Fibroblast of pulmonary artery (primary cell): ENCODE results near the gene AQP9.
A peak's percentile ranks its signal among the peaks of the same experiment; 100 is the strongest.
"Not testable (repeated sequence)": the region's sequence is repeated elsewhere in the genome, so short reads cannot be mapped to it uniquely, and the experiment has no call there.

Source experiments
- DNase-seq: peaks from one replicate; pipeline ENCODE4 v3.0.0-alpha.2; 2010; ENCODE audit warnings: low read depth
- H3K4me3 ChIP-seq: replicated peaks from 2 replicates; pipeline ENCODE4 v1.5.1; 2011; ENCODE audit warnings: low read depth, mild to moderate bottlenecking, control low read depth, low read length, moderate library complexity
- TF ChIP-seq, protein P1 (sequence below): IDR thresholded peaks from 2 replicates; pipeline ENCODE4 v1.5.1; 2011; ENCODE audit warnings: mild to moderate bottlenecking, control low read depth, low read length, inconsistent platforms; ENCODE audit errors: missing control alignments

Gene AQP9

DNA sequence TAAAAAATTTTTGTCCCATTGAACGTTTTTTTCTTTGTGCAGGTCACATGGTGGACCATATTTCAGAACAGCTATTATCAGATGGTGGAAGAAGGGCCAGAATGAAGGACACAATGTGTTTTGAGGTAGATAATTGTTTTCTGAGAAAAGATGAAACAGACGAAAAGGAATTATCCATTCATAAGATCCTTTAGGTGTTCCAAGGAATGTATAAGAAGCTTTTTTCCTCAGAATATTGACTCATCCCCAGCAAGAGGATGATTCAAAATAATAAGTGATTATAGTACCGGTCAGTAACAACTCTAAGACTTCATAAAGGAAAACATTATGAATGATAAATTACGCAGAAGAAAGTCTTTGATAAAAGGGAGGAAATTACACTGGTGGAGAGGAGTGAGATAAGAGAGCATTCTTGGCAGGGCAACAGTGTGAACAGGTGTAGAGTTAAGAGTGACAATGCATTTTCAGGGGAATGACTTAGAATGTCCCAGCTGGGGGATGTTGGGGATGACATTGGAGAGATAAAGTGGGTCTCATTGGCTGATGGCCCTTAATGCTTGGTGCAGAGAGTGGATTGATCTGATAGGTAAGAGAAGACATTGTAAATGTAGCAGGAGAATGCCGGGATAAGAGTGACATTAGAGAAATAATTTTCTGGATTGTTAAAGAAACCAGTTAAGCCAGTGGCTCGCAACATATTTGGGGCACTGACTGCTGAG is 27.0 kb upstream of the AQP9 start:
- H3K4me3 ChIP-seq, result no peak overlapping the region
- TF ChIP-seq, protein P1, sequence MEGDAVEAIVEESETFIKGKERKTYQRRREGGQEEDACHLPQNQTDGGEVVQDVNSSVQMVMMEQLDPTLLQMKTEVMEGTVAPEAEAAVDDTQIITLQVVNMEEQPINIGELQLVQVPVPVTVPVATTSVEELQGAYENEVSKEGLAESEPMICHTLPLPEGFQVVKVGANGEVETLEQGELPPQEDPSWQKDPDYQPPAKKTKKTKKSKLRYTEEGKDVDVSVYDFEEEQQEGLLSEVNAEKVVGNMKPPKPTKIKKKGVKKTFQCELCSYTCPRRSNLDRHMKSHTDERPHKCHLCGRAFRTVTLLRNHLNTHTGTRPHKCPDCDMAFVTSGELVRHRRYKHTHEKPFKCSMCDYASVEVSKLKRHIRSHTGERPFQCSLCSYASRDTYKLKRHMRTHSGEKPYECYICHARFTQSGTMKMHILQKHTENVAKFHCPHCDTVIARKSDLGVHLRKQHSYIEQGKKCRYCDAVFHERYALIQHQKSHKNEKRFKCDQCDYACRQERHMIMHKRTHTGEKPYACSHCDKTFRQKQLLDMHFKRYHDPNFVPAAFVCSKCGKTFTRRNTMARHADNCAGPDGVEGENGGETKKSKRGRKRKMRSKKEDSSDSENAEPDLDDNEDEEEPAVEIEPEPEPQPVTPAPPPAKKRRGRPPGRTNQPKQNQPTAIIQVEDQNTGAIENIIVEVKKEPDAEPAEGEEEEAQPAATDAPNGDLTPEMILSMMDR, result no peak
- DNase-seq, result peak; percentile 6

DNA sequence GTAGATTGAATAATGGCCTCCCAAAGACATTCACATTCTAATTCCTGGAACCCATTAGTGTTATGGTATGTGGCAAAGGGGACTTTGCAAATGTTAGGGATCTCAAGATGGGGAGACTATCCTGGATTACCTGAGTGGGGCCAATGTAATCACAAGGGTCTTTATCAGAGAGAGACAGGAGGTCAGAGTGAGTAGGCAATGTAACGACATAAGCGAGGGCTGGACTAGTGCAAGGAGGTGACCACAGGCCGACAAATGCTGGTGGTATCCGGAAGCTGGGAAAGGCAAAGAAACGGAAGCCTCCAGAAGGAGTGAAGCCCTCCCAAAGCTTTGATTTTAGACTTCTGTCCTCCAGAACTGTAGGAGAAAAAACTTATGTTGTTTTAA is 26.5 kb upstream of the AQP9 start:
- TF ChIP-seq, protein P1, result no peak
- no peak overlapping the region for H3K4me3 ChIP-seq
- DNase-seq, result no peak

DNA sequence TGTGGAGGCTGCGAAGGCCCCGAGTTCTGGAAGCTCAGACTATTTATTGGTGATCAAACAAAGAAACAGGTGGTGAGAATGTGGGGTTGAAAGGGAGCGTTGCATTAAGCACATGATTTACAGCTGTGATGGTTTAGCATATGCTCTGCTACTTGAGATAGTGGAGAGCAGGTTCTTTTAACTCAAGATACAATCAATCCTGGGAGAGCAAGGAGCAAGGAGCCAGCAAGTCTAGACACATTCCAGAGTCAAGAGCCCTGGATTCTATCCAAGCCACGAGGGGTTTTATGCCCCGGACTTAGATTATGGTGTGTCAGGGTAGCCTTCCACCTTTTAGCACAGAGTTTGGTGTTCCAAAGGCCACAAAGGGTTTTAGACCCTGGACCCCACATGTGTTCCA is 24.8 kb upstream of the AQP9 start:
- DNase-seq, H3K4me3 ChIP-seq: not testable (repeated sequence)

DNA sequence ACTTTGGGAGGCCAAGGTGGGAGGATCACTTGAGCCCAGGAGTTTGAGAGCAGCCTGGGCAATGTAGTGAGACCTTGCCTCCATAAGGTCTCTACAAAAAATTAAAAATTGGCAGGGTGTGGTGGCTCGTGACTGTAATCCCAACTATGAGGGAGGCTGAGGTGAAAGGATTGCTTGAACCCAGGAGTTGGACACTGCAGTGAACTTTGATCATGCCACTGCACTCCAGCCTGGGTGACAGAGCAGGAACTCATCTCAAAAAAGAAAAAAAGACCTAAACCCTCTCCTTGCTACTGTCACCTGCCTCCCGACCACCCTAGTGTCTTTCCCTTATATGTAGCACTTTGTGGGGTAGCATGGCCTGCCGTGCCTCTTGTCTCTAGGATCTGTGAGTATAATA is 23.8 kb upstream of the AQP9 start:
- DNase-seq, result no peak
- TF ChIP-seq, protein P1, result no peak
- no peak overlapping the region for H3K4me3 ChIP-seq

DNA sequence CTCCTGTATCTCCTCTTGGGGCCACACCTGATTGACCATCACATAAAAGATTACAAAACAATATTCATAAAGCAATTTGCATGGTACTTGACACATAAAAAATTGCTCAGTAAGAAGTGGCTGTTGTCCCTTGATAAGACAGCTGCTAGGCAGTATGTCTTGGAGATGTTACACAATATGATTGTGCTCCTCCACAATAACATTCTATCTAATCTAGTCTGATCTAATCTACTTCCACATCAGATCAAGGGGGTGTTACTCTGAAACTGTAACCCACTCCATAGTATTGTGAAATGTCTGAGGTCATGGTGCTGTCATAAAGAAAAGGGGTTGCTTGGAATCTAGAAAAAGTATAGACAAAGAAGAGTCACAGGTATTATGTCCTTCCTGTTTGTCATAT is 23.4 kb upstream of the AQP9 start:
- TF ChIP-seq, protein P1, result no peak
- H3K4me3 ChIP-seq, result no peak overlapping the region
- DNase-seq, result no peak

DNA sequence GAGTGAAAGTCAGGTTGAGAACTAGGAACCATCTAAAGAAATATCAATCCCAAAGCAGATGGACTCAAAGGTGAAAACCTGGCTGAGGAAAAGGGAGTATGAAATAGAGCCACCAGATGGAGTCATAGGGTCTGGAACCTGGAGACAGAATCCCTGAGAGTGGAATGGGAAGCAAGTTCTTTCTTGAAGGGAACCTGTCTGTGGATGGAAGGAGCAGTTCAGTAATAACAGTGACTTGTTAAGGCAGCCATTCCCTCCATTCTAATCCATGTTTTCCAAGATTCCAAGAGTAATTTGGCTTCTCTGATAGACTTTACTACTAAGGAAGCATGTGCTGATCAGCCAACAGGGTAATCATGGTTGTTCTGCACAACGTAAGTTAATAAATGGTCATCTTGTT is 22.5 kb upstream of the AQP9 start:
- TF ChIP-seq, protein P1, result peak; percentile 49
- no peak overlapping the region for H3K4me3 ChIP-seq
- peak; percentile 45 for DNase-seq

DNA sequence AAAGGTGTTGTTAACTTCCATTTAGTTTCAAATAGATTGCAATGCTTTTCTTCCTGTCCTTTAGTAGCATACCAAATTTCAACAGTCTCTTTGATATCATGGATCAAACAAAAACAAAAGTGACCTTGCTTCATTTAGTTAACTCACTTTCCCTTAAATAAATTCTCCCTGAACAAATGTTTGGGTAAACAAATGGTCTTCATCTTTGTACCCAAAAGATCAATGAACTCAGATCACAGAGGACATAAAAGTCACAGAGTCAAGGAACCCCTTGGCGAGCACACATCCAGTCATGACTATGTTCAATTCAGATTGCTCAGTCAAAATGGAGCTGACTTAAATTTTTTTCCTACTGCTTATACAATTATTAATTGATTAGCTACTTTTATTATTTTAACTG is 20.6 kb upstream of the AQP9 start:
- no peak overlapping the region for H3K4me3 ChIP-seq
- TF ChIP-seq, protein P1, result no peak

DNA sequence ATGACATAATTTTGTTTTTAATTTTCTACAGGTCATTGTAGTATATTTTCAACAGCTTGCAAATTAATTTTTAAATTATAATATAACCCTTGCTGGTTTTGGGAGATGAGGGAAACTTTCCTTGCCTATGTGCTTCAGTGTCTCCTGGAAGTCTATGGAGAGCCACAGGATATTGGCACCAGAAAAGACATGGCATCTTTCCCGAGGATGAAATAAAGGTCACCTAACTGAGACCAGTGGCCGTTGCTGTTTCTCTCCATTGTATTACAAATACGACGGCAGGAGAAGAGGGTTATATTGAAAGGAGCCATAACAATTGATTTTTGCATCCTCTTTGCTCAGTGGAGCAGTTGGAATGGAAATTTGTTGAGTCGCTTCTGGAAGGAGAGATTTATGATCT is 19.9 kb upstream of the AQP9 start:
- no peak overlapping the region for H3K4me3 ChIP-seq
- TF ChIP-seq, protein P1, result no peak
- DNase-seq, result no peak

More for the DNA sequence above, 20.6 kb upstream of the AQP9 start:
- no peak for DNase-seq
